GM18505 (cell line): ENCODE results near the gene ZNF334.

Source experiments
- ATAC-seq: cut with Tn5 transposase; IDR thresholded peaks from one replicate; pipeline ENCODE4 v1.9.1; 2021; ENCODE audit not compliant: unreplicated experiment
- POLR2A ChIP-seq: IDR thresholded peaks from 4 replicates; pipeline ENCODE4 v1.6.1; 2011; ENCODE audit warnings: borderline replicate concordance; ENCODE audit not compliant: insufficient read depth, insufficient read length; ENCODE audit errors: extremely low read depth

Gene ZNF334

DNA sequence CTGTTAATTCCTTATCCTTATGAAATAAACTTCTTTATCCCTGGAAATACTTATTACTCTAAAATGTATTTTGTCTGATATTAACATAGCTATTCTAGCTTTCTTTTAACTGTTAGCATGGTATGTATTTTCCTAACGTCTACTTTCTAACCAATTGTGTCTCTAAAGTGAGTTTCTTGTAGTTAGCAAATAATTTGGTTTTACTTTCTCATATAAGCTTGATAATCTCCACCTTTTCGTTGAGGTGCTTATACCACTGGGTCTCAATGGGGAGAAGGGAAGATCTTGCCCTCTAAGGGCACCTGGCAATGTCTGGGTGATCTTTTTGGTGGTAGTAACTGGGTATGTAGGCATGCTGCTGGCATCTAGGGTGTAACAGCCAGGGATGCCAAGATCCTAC lies 25.7 kb downstream of the ZNF334 start:
- ATAC-seq = no peak
- no peak for TF ChIP-seq POLR2A

DNA sequence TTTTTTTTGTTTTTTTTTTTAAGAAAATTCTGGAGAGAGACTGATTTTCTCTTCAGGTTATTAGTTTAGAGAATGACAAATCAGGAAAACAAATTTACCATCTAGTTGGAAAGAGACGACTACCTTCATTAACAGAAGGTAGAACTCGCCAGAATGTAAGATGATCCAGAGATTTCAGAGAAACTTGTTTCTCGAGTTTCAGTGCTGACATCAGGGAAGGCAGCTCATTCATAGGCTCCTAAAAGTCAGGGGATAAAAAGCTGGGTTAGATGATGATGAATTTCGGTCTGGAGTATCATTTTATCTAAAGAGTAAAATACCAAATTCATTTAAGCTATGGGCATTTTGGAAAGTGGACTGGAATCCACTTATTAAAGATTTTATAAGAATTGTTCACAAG lies 27.9 kb downstream of the ZNF334 start:
- no peak for ATAC-seq
- no peak for TF ChIP-seq POLR2A

DNA sequence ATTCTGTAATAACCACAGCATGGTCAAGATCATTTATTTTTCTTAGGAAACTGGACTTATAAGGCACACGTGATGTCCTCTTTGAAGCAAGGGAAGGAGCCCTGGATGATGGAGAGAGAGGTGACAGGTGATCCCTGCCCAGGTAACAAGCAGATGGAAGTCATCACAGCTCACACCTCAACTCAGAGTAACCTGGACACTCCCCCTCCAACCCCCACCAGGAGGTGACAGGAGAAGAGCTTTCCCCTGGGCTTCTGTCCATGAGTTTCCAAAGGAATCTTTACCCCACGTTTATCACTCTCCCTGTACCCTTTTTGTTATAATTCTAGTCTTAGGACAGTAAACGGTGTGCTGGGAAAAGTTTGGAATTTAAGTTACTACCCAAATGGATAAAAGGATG lies 28.4 kb downstream of the ZNF334 start:
- no peak for TF ChIP-seq POLR2A
- no peak for ATAC-seq

DNA sequence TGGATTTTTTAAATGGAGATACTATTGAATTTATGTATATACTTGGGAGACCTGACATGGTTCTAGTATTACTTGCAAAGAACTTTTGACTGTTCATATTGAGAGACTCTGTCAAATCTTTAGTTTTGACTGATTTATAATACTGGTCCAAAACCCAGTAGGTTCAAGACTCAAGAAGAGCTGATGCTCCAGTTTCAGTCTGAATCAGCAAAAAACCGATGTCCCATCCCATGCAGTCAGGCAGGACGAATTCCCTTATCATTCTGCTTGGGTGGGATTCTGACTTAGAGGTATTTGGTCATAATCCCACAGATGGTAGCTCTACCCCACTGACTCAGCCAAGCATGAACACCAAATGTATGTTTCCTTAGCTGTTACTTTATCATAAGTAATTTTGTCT lies 29.5 kb downstream of the ZNF334 start:
- ATAC-seq = no peak
- no peak for TF ChIP-seq POLR2A

DNA sequence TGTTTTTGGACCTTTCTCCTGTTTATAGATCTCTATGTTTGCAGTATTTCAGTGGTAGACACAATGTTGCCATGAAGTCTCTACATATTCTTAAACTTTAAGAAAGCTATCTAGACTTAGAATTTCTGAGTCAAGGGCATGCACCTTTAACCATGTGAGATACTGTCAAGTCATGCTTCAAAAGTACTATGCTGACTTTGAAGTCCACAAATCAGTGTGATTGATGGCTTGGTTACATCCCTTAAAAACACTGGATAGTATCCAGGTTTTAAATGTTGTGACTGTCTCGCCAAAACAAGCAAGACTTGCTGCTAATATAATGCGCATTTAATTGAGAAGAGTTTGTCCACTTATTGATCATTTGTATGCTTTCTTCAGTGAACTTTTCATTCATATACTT lies 30.5 kb downstream of the ZNF334 start:
- ATAC-seq = no peak
- no peak for TF ChIP-seq POLR2A

DNA sequence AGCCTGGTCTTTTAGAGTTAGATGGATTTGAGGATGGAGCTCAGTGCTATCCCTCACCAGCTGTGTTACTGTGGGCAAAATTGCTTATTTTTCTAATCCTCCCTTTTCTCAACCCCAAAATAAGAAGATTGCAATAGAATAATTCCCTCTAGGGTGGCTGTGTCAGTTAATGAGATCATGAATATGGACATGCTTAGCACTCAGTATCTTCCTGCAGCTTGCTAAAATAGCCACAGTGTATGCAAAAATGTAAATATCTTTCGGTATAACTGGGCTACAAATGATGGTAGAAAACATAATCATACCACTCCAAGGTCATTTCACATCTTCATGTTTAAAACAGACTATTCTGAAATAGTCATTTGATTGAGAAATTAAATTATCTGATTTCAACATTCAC lies 35.7 kb downstream of the ZNF334 start:
- no peak for ATAC-seq
- no peak for TF ChIP-seq POLR2A

DNA sequence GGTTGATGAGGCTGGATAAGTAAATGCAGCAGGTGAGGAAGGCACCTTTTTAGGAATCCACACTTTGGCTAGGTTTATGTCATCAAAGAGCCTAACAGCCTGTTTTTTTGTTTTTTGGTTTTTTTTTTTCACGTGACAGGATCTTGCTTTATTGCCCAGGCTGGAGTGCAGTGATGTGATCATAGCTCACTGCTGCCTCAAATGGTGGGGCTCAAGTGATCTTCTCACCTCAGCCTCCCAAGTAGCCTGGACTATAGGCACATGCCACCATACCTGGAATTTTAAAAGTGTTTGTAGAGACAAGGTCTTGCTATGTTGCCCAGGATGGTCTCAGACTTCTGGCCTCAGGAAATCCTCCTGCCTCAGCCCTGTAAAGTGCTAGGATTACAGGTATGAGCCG lies 36.1 kb downstream of the ZNF334 start:
- no peak for ATAC-seq
- no peak for TF ChIP-seq POLR2A

DNA sequence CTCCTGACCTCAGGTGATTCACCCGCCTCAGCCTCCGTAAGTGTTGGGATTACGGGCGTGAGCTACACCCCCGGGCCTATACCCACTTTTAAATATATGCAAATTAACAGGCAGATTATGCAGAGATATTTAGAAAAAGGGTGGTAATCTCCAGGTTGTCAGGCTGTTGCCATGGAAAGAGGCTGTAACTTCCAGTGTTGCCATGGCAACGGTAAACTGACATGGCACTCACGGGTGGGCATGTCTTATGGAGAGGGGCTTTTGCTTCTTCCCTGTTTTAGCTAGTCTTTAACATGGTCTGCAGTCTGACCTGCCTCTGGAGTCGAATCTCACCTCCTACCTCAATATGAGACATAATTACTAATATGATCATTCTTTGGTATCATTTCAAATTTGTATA lies 44.9 kb downstream of the ZNF334 start:
- ATAC-seq = no peak
- TF ChIP-seq POLR2A = no peak

DNA sequence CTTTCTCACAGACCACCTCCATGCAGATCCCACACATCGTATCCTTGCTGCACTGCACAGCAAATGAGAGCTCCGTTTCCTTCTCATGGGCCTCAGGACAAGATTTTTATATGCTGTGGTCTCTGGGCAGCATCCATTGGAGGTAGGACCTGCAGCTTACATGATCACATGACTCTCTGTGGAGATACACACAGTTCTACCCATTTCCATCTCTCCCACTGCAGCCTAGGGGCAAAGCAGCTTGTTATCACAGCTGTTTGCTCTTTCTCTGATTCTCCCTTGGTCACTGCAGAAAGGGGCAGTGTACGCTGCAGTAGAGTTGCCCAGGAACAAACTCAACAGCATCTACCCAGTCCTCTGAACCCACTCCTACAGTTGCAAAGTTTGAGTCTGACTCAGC lies 48.9 kb downstream of the ZNF334 start:
- ATAC-seq = no peak
- TF ChIP-seq POLR2A = no peak

DNA sequence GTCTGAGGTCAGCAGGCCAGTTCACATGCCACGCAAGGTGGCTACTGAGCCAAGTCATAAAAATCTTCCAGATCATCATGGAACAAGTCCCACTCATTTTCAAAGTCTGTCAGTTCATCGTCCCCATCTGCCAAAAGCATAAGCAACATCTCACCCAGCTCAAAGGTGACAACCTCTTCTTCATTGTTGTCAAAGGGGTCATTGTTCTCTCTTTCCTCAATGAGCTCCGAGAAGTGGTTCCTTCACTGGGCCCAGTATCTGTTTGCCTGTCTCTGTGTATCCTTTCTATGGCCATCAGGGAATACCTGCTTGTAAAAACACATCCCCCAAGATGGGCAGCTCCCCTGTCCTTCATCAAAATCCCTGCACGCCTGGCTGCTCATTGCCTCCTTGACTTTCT lies 49.5 kb downstream of the ZNF334 start:
- ATAC-seq = no peak
- no peak for TF ChIP-seq POLR2A

DNA sequence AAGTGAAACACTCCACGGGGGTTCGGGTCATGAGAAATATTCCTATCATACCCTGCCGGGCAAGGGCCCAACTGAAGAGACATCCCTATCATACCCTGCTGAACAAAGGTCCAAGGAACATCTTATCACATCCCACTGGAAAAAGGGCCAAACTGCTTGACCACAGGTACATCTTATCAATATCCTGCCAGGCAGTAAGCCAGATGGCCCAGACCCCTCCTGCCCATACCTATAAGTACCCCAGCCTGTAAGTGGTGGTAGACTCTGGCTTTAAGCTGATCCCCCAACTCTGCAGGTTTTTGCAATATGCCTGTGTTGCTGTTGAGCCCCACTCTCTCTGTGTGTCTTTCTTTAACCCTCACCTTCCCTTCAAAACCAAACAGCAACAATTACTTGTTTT lies 51.6 kb downstream of the ZNF334 start:
- ATAC-seq = no peak
- TF ChIP-seq POLR2A = no peak

DNA sequence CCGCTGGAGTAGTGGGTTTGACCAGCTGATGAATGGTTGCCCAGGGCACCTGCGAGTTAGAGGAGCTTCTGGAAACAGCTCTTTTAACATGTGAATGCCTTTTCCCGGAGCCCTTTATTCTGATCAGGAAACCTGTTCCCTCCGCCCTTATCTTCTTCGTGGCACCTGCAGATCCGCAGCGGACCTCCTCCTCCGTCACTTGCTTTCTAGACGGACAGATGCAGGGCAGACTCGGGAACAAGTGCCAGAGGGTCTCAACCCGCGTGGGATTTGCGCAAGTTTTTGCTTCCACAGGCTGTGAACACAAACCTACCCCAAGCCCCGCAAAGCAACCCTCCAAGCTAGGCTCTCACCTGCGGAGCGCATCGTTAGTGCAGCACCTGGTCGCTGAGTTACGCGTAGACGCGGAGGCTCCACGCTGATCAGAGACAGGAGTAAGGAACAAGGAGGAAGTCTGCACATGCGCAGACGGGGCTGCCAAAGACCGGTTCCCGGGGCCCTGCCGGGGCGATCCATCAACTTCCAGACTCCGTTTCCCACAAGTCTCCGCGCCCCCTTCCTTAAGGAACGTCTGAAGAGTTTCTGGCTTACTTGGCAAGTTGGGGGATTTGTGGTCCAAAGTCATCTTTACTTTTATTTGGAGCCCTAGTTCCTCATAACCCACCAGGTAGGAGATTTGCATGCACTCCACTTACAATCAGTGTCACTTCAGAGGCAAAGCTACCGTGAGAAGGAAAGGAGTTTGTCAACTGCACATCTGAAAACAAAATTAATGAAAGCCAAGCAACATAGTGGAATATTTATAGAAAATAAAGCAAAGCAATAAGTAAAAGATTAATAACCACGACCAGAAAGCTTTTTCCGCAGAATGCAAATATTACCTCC lies 54.3 kb downstream of the ZNF334 start:
- no peak for TF ChIP-seq POLR2A
- no peak for ATAC-seq

DNA sequence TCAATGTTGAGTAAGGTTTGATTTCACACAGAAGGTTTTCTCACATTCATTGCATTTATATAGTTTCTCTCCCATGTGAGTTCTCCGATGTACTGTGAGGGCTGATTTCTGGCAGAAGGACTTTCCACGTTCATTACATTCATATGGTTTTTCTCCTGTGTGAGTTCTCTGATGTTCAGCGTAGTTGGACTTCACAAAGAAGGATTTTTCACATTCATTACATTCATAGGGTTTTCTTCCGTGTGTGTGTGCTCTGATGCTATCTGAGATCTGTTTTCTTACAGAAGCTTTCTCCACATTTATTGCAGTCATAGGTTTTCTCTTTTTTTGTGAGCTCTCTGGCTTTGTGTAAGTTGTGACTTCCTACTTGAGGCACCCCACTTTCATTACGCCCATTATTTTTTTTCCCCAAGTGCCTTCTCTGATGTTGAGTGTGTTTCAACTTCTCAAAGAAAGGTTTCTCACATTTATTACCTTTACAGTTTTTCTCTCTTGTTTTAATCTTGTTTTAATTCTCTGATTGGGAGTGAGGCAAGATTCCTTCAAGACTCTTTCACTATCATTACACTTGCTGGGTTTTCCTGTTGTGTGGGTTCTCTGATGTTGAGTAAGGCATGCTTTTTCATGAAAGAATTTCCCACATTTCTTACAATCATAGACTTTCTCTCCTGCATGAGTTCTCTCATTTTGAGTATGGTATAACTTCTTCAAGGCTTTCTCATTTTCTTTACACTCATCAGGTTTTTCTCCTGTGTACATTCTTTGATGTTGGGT lies 56.9 kb downstream of the ZNF334 start:
- ATAC-seq = no peak
- no peak for TF ChIP-seq POLR2A

DNA sequence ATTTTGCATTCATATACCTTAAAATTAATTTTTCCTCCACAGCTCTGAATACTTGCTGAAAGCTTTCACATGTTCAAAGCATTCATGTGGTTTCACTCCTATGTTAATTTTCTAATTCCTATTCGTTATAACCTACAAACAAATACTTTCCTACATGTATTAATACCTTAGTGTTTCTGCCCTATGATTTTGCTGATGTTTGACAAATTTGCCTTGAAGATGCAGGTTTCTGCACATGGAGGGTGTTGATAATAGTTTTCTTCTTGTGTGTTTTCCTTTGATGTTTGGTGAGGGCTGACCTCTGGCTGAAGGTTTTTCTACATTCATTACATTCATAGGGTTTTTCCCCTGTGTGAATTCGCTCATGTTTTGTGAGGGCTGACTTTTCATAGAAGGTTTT lies 57.6 kb downstream of the ZNF334 start:
- ATAC-seq = no peak
- TF ChIP-seq POLR2A = no peak
